HG03095 (cell line): Measurements from ENCODE around the gene CREB5.

Source experiments
- ATAC-seq: cut with Tn5 transposase; IDR thresholded peaks from one replicate; pipeline ENCODE4 v1.9.1; 2021; ENCODE audit warnings: moderate library complexity; ENCODE audit not compliant: unreplicated experiment

The CREB5 gene

GRCh38 chr7:28702171-28702570 lies 289.9 kb downstream of the CREB5 start:
- no peak for ATAC-seq

GRCh38 chr7:28703037-28703765 lies 290.9 kb downstream of the CREB5 start:
- ATAC-seq: no peak

GRCh38 chr7:28704706-28705105 lies 292.4 kb downstream of the CREB5 start:
- no peak for ATAC-seq

GRCh38 chr7:28705350-28705749 lies 293.0 kb downstream of the CREB5 start:
- peak; percentile 87 for ATAC-seq

GRCh38 chr7:28706584-28706983 lies 294.3 kb downstream of the CREB5 start:
- no peak for ATAC-seq

- ATAC-seq: no peak
Observed at GRCh38 chr7:28707291-28707690, 295.0 kb downstream of the CREB5 start.

- ATAC-seq: no peak
Observed at GRCh38 chr7:28708033-28708951, 296.0 kb downstream of the CREB5 start.

- no peak for ATAC-seq
Observed at GRCh38 chr7:28709748-28710147, 297.4 kb downstream of the CREB5 start.

- ATAC-seq: no peak
Observed at GRCh38 chr7:28711114-28711513, 298.8 kb downstream of the CREB5 start.

- ATAC-seq: no peak
Observed at GRCh38 chr7:28714459-28715120, 302.3 kb downstream of the CREB5 start.

GRCh38 chr7:28717445-28718054 lies 305.2 kb downstream of the CREB5 start:
- no peak for ATAC-seq

- no peak for ATAC-seq
Observed at GRCh38 chr7:28718055-28718481, 305.8 kb downstream of the CREB5 start.

GRCh38 chr7:28718545-28718944 lies 306.2 kb downstream of the CREB5 start:
- ATAC-seq: no peak

GRCh38 chr7:28722684-28723083 lies 310.4 kb downstream of the CREB5 start:
- ATAC-seq: no peak

GRCh38 chr7:28723336-28723735 lies 311.0 kb downstream of the CREB5 start:
- no peak for ATAC-seq

GRCh38 chr7:28724563-28724962 lies 312.2 kb downstream of the CREB5 start:
- ATAC-seq: no peak

- ATAC-seq: no peak
Observed at GRCh38 chr7:28725045-28725642, 312.8 kb downstream of the CREB5 start.

- ATAC-seq: no peak
Observed at GRCh38 chr7:28725911-28726310, 313.6 kb downstream of the CREB5 start.

- no peak for ATAC-seq
Observed at GRCh38 chr7:28726555-28726954, 314.2 kb downstream of the CREB5 start.

GRCh38 chr7:28729281-28729680 lies 317.0 kb downstream of the CREB5 start:
- ATAC-seq: no peak

GRCh38 chr7:28729727-28730126 lies 317.4 kb downstream of the CREB5 start:
- ATAC-seq: no peak
